Measurements from ENCODE around the gene LRRC2. TPM values are rescaled to one million over a fixed set of nuclear protein-coding genes. Genes with fewer than 3 reads are reported as not detected.

The LRRC2 gene
- total RNA-seq, result 1 to 10 TPM; 1.4 to 4.6 TPM
- polyA plus RNA-seq (ENCODE audit: insufficient read length in 2 of 2), result 1 to 10 TPM; 2.5 to 3.3 TPM
- long read RNA-seq, donor 1, full-length matches to known transcripts, result 1 of 1 reads
- long read RNA-seq, donor 1, partial matches to known transcripts, result 0 of 1 reads
- long read RNA-seq, donor 1, other reads (novel, unspliced or antisense), result 0 of 1 reads
- long read RNA-seq, donor 2, result 0 reads
- long read RNA-seq, donor 3, result 0 reads
- long read RNA-seq, donor 4, result 0 reads

- no peaks in the 10 kb centered on the region for H3K9me3 ChIP-seq (ENCODE audit: control insufficient read depth, insufficient read depth, low read length)
- H3K4me3 ChIP-seq (ENCODE audit: low read depth, low read length), result peak within 1 kb of the TSS; percentile 43
- WGBS (ENCODE audit: insufficient coverage), result under 1% methylated on average over 33 of the region's 39 CpGs
- no peak within 1 kb of the TSS for H3K27ac ChIP-seq (ENCODE audit: low read depth, low read length)
- H3K4me1 ChIP-seq (ENCODE audit: control insufficient read depth, insufficient read depth, low read length), result peaks cover 12% of the 10 kb centered on the region
- H3K36me3 ChIP-seq (ENCODE audit: control insufficient read depth, insufficient read depth, low read length), result no peaks in the 10 kb centered on the region
- peak in 2 of 6 donors; percentile 81 to 85 for DNase-seq (ENCODE audit: low read depth in 4 of 6, low spot score in 6 of 6)
- H3K27me3 ChIP-seq (ENCODE audit: control insufficient read depth, insufficient read depth, low read length), result peaks cover 11% of the 10 kb centered on the region
Measured at GRCh38 chr3:46566040-46566641, at the start of gene LRRC2. Gene LRRC2, minus strand, starts transcription at chr3:46566302. Its CDS starts 14,711 bp downstream, at chr3:46551591.

GRCh38 chr3:46615050-46615775 is 49.1 kb upstream of the LRRC2 start:
- Histone ChIP-seq H3K36me3 (ENCODE audit: control insufficient read depth, insufficient read depth, low read length) (no peaks in the 10 kb centered on the region), H3K4me3 (ENCODE audit: low read depth, low read length) (no peak overlapping the region), H3K27me3 (ENCODE audit: control insufficient read depth, insufficient read depth, low read length) (peaks cover 7% of the 10 kb centered on the region), H3K9me3 (ENCODE audit: control insufficient read depth, insufficient read depth, low read length) (no peaks in the 10 kb centered on the region), H3K27ac (ENCODE audit: low read depth, low read length) (no peak overlapping the region), H3K4me1 (ENCODE audit: control insufficient read depth, insufficient read depth, low read length) (peaks cover 13% of the 10 kb centered on the region)
- peak in 1 of 6 donors; percentile 25 for DNase-seq (ENCODE audit: low read depth in 4 of 6, low spot score in 6 of 6)
- WGBS (ENCODE audit: insufficient coverage), result 80% methylated on average over 9 of the region's 9 CpGs

GRCh38 chr3:46614431-46614830 is 48.3 kb upstream of the LRRC2 start:
- Histone ChIP-seq H3K4me3 (ENCODE audit: low read depth, low read length) (no peak overlapping the region), H3K9me3 (ENCODE audit: control insufficient read depth, insufficient read depth, low read length) (no peaks in the 10 kb centered on the region), H3K36me3 (ENCODE audit: control insufficient read depth, insufficient read depth, low read length) (no peaks in the 10 kb centered on the region), H3K27me3 (ENCODE audit: control insufficient read depth, insufficient read depth, low read length) (peaks cover 5% of the 10 kb centered on the region), H3K27ac (ENCODE audit: low read depth, low read length) (no peak overlapping the region), H3K4me1 (ENCODE audit: control insufficient read depth, insufficient read depth, low read length) (peaks cover 13% of the 10 kb centered on the region)
- DNase-seq (ENCODE audit: low read depth in 4 of 6, low spot score in 6 of 6), result no peak
- 80% methylated on average over 1 of the region's 4 CpGs for WGBS (ENCODE audit: insufficient coverage)

GRCh38 chr3:46613313-46614005 is 47.4 kb upstream of the LRRC2 start:
- H3K9me3 ChIP-seq (ENCODE audit: control insufficient read depth, insufficient read depth, low read length), result no peaks in the 10 kb centered on the region
- WGBS (ENCODE audit: insufficient coverage), result 69% methylated on average over 5 of the region's 10 CpGs
- H3K27ac ChIP-seq (ENCODE audit: low read depth, low read length), result no peak overlapping the region
- peaks cover 13% of the 10 kb centered on the region for H3K4me1 ChIP-seq (ENCODE audit: control insufficient read depth, insufficient read depth, low read length)
- no peaks in the 10 kb centered on the region for H3K36me3 ChIP-seq (ENCODE audit: control insufficient read depth, insufficient read depth, low read length)
- peaks cover 2% of the 10 kb centered on the region for H3K27me3 ChIP-seq (ENCODE audit: control insufficient read depth, insufficient read depth, low read length)
- DNase-seq (ENCODE audit: low read depth in 4 of 6, low spot score in 6 of 6), result no peak
- H3K4me3 ChIP-seq (ENCODE audit: low read depth, low read length), result no peak overlapping the region

- WGBS (ENCODE audit: insufficient coverage), result 0% methylated on average over 5 of the region's 9 CpGs
- peak in 4 of 6 donors; percentile 9 to 83 (median 56) for DNase-seq (ENCODE audit: low read depth in 4 of 6, low spot score in 6 of 6)
Measured at GRCh38 chr3:46612324-46612723, 46.2 kb upstream of the LRRC2 start, which contains the start of gene FAM240A. Gene FAM240A, plus strand, starts transcription at chr3:46612525. Its CDS starts 159 bp downstream, at chr3:46612684.

GRCh38 chr3:46609944-46610722 is 44.0 kb upstream of the LRRC2 start:
- WGBS (ENCODE audit: insufficient coverage), result 81% methylated on average over 5 of the region's 12 CpGs
- Histone ChIP-seq H3K27me3 (ENCODE audit: control insufficient read depth, insufficient read depth, low read length) (peaks cover 2% of the 10 kb centered on the region), H3K9me3 (ENCODE audit: control insufficient read depth, insufficient read depth, low read length) (no peaks in the 10 kb centered on the region), H3K36me3 (ENCODE audit: control insufficient read depth, insufficient read depth, low read length) (no peaks in the 10 kb centered on the region), H3K4me3 (ENCODE audit: low read depth, low read length) (no peak overlapping the region), H3K4me1 (ENCODE audit: control insufficient read depth, insufficient read depth, low read length) (peaks cover 9% of the 10 kb centered on the region), H3K27ac (ENCODE audit: low read depth, low read length) (no peak overlapping the region)
- DNase-seq (ENCODE audit: low read depth in 4 of 6, low spot score in 6 of 6), result no peak

More at GRCh38 chr3:46612324-46612723, 46.2 kb upstream of the LRRC2 start, which contains the start of gene FAM240A:
- Histone ChIP-seq H3K9me3 (ENCODE audit: control insufficient read depth, insufficient read depth, low read length) (no peaks in the 10 kb centered on the region), H3K4me1 (ENCODE audit: control insufficient read depth, insufficient read depth, low read length) (peaks cover 13% of the 10 kb centered on the region), H3K27ac (ENCODE audit: low read depth, low read length) (no peak within 1 kb of the TSS), H3K27me3 (ENCODE audit: control insufficient read depth, insufficient read depth, low read length) (peaks cover 2% of the 10 kb centered on the region), H3K4me3 (ENCODE audit: low read depth, low read length) (no peak within 1 kb of the TSS), H3K36me3 (ENCODE audit: control insufficient read depth, insufficient read depth, low read length) (no peaks in the 10 kb centered on the region)

- Histone ChIP-seq H3K36me3 (ENCODE audit: control insufficient read depth, insufficient read depth, low read length) (no peaks in the 10 kb centered on the region), H3K4me3 (ENCODE audit: low read depth, low read length) (no peak overlapping the region), H3K9me3 (ENCODE audit: control insufficient read depth, insufficient read depth, low read length) (no peaks in the 10 kb centered on the region), H3K4me1 (ENCODE audit: control insufficient read depth, insufficient read depth, low read length) (peaks cover 9% of the 10 kb centered on the region), H3K27me3 (ENCODE audit: control insufficient read depth, insufficient read depth, low read length) (peaks cover 2% of the 10 kb centered on the region), H3K27ac (ENCODE audit: low read depth, low read length) (no peak overlapping the region)
- 75% methylated on average over 5 of the region's 5 CpGs for WGBS (ENCODE audit: insufficient coverage)
- DNase-seq (ENCODE audit: low read depth in 4 of 6, low spot score in 6 of 6), result no peak
Measured at GRCh38 chr3:46609212-46609721, 43.2 kb upstream of the LRRC2 start.

GRCh38 chr3:46607603-46608028 is 41.5 kb upstream of the LRRC2 start:
- WGBS (ENCODE audit: insufficient coverage), result 51% methylated on average over 6 of the region's 6 CpGs
- DNase-seq (ENCODE audit: low read depth in 4 of 6, low spot score in 6 of 6), result peak in 1 of 6 donors; percentile 19
- Histone ChIP-seq H3K27ac (ENCODE audit: low read depth, low read length) (no peak overlapping the region), H3K36me3 (ENCODE audit: control insufficient read depth, insufficient read depth, low read length) (no peaks in the 10 kb centered on the region), H3K4me1 (ENCODE audit: control insufficient read depth, insufficient read depth, low read length) (peaks cover 9% of the 10 kb centered on the region), H3K27me3 (ENCODE audit: control insufficient read depth, insufficient read depth, low read length) (peaks cover 2% of the 10 kb centered on the region), H3K9me3 (ENCODE audit: control insufficient read depth, insufficient read depth, low read length) (no peaks in the 10 kb centered on the region), H3K4me3 (ENCODE audit: low read depth, low read length) (no peak overlapping the region)
